ENCODE data around the gene CCR7.

The CCR7 gene

GRCh38 chr17:40520991-40521453 lies 44.2 kb downstream of the CCR7 start:
- TF ChIP-seq REST (IDR thresholded peaks at IDR 0.05; ENCODE audit: low read depth) = no peak
- no peak for TF ChIP-seq USF1 (IDR thresholded peaks at IDR 0.05)
- TF ChIP-seq TCF12 (IDR thresholded peaks at IDR 0.05; ENCODE audit: low read depth) = no peak
- TF ChIP-seq YY1 (IDR thresholded peaks at IDR 0.05; ENCODE audit: low read depth) = no peak
- TF ChIP-seq TEAD4 (IDR thresholded peaks at IDR 0.05) = no peak
- TF ChIP-seq, protein P1, sequence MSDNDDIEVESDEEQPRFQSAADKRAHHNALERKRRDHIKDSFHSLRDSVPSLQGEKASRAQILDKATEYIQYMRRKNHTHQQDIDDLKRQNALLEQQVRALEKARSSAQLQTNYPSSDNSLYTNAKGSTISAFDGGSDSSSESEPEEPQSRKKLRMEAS (IDR thresholded peaks at IDR 0.05) = no peak
- TF ChIP-seq NFIC (IDR thresholded peaks at IDR 0.05) = no peak
- no peak for TF ChIP-seq CREB1 (IDR thresholded peaks at IDR 0.05; ENCODE audit: low read depth)
- no peak for TF ChIP-seq ZBTB7A (IDR thresholded peaks at IDR 0.05; ENCODE audit: low read depth)
- no peak for TF ChIP-seq EP300 (IDR thresholded peaks at IDR 0.05; ENCODE audit: borderline replicate concordance)
- TF ChIP-seq TAF1 (IDR thresholded peaks at IDR 0.05; ENCODE audit: low read depth) = no peak
- TF ChIP-seq CEBPB (IDR thresholded peaks at IDR 0.05) = no peak
- no peak for TF ChIP-seq RAD21 (IDR thresholded peaks at IDR 0.05; ENCODE audit: low read depth)
- TF ChIP-seq FOXM1 (IDR thresholded peaks at IDR 0.05; ENCODE audit: borderline replicate concordance, low read depth) = no peak
- TF ChIP-seq EGR1 (IDR thresholded peaks at IDR 0.05) = no peak

DNA sequence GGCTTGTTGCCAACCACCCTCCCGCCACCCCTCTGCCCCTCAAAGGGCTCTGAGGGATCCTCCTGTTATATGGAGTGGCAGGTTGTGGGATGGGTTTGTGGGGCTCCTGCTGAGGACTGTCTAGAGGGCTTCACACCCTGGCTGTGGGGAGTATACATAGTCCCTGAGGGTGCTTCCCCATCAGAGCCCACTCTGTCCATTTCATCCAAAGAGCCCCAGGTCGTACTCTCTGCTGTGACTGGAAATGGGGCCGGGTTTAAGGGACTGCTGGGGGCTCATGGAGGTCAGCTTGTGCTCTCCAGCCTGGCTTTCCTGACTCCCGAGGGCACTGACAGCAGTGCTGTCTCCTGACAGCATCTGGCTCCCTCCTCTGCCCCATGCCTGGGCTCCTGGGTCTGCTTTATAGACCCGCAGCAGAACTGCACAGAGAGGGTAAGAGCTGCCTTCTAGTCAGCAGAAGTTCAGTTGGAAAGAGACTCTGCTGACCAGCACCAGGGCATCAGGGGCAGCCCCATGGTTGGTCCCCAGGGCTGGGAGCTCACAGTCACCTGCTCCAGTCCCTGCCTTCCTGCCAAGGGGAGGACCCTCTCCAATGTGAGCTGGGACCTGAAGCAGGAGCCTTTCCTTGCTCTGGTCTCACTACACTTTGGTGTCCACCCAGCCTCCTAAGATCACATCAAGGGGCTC lies 46.0 kb downstream of the CCR7 start:
- TF ChIP-seq FOXM1 (IDR thresholded peaks at IDR 0.05; ENCODE audit: borderline replicate concordance, low read depth) = no peak
- no peak for TF ChIP-seq USF1 (IDR thresholded peaks at IDR 0.05)
- TF ChIP-seq TEAD4 (IDR thresholded peaks at IDR 0.05) = no peak
- 0 out of 2 replicates have a peak, but pooled peaks have one; percentile 7 for TF ChIP-seq ZBTB7A (IDR thresholded peaks at IDR 0.05; ENCODE audit: low read depth)
- no peak for TF ChIP-seq YY1 (IDR thresholded peaks at IDR 0.05; ENCODE audit: low read depth)

DNA sequence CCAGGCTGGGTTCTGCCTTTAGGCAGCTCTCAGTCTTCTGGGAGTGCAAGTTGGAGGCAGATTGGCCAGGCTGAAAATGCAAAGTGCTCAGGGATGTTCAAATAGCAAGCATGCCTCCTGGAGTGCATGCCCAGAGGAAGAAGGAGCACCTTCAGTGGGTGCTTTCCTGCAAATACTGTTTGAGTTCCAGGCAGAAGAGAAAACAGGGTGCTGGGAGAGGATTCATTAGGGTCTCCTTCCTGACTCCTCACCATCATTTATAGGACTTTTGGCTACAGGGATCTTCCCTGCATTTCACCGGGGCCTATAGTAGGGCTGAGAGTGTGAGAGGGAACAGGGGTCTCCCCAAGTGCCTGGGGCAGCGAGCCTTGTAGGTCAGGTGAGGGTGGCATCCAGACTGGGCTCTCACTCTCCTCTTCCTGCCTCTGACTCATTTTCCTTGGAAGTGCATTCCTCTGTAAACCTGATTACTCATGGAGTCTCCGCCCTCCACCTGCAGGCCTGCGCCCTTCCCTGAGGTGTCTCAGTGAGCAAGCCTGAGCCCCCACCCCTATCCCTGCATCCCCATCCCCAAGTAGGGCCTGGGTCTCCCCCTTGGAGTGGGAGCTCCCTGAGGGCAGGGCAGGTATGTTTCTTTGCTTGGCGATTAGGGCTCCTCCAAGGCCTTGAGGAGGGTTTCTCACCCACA lies 46.7 kb downstream of the CCR7 start:
- TF ChIP-seq FOXM1 (IDR thresholded peaks at IDR 0.05; ENCODE audit: borderline replicate concordance, low read depth) (peak; percentile 55; the same call in 1 of the 2 replicates), TAF1 (IDR thresholded peaks at IDR 0.05; ENCODE audit: low read depth) (no peak), REST (IDR thresholded peaks at IDR 0.05; ENCODE audit: low read depth) (no peak), TCF12 (IDR thresholded peaks at IDR 0.05; ENCODE audit: low read depth) (peak; percentile 75), EP300 (IDR thresholded peaks at IDR 0.05; ENCODE audit: borderline replicate concordance) (peak; percentile 79; the same call in 1 of the 2 replicates), ZBTB7A (IDR thresholded peaks at IDR 0.05; ENCODE audit: low read depth) (peak; percentile 70; the same call in 1 of the 2 replicates), TEAD4 (IDR thresholded peaks at IDR 0.05) (peak; percentile 79), RAD21 (IDR thresholded peaks at IDR 0.05; ENCODE audit: low read depth) (no peak), USF1 (IDR thresholded peaks at IDR 0.05) (peak; percentile 52), CREB1 (IDR thresholded peaks at IDR 0.05; ENCODE audit: low read depth) (no peak), CEBPB (IDR thresholded peaks at IDR 0.05) (no peak), EGR1 (IDR thresholded peaks at IDR 0.05) (no peak), NFIC (IDR thresholded peaks at IDR 0.05) (peak; percentile 38; the same call in 1 of the 2 replicates), YY1 (IDR thresholded peaks at IDR 0.05; ENCODE audit: low read depth) (no peak)
- TF ChIP-seq, protein P1 (IDR thresholded peaks at IDR 0.05) = 0 out of 2 replicates have a peak, but pooled peaks have one; percentile 40

GRCh38 chr17:40517981-40518380 lies 47.3 kb downstream of the CCR7 start:
- TF ChIP-seq NFIC (IDR thresholded peaks at IDR 0.05) (no peak), REST (IDR thresholded peaks at IDR 0.05; ENCODE audit: low read depth) (no peak), EP300 (IDR thresholded peaks at IDR 0.05; ENCODE audit: borderline replicate concordance) (no peak), ZBTB7A (IDR thresholded peaks at IDR 0.05; ENCODE audit: low read depth) (no peak), FOXM1 (IDR thresholded peaks at IDR 0.05; ENCODE audit: borderline replicate concordance, low read depth) (no peak), CEBPB (IDR thresholded peaks at IDR 0.05) (no peak), RAD21 (IDR thresholded peaks at IDR 0.05; ENCODE audit: low read depth) (no peak), TEAD4 (IDR thresholded peaks at IDR 0.05) (no peak), USF1 (IDR thresholded peaks at IDR 0.05) (no peak), EGR1 (IDR thresholded peaks at IDR 0.05) (no peak)

Data from Ishikawa (cell line).